GM21723 (cell line): ENCODE results near the gene GPC3.

Experiments
- ATAC-seq: cut with Tn5 transposase; IDR thresholded peaks from one replicate; pipeline ENCODE4 v1.9.1; 2021; ENCODE audit warnings: mild to moderate bottlenecking, moderate library complexity; ENCODE audit not compliant: unreplicated experiment

GPC3 gene

GRCh38 chrX:133576876-133577275 is 408.5 kb downstream of the GPC3 start:
- ATAC-seq = no peak

GRCh38 chrX:133575501-133576136 is 409.8 kb downstream of the GPC3 start:
- ATAC-seq = no peak

GRCh38 chrX:133574716-133575115 is 410.7 kb downstream of the GPC3 start:
- ATAC-seq = no peak

DNA sequence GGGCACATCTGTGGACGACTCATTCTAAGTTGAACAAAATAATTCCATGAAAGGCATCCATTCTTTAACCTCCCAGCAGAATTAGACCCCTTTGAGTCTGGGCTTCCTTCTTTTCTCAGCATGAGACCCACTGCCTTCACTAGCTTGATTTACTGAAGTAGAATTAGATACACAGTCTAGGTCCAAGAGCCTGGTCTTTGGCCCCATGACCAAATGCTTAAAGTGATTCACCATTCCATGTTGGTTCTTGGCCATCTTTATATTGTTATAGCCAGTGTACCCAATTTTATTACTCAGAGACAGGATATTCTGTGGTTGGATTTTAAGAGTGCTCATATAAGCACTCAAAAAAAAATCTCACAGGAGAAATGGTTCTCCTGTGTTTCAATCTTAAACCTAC is 414.8 kb downstream of the GPC3 start:
- no peak for ATAC-seq

- no peak for ATAC-seq
Observed at GRCh38 chrX:133569217-133569616, 416.2 kb downstream of the GPC3 start.

DNA sequence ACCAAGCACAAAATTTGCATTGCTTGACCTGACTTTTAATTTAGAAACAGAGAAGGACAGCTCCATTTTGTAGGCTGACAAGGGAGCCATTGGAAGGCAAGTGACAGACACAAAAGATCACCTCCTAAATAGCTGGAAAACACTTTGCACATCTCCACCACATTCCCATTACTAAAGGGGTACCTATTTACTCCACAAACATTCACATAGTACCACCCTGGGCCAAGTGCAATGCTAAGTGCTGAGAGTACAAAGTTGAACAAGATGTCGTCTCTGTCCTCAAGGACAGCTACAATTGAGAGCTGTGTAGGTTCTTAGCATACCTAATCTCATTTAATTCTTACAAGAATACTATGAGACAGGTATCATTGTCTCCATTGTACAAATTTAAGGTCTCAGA is 417.3 kb downstream of the GPC3 start:
- no peak for ATAC-seq

GRCh38 chrX:133566876-133567275 is 418.5 kb downstream of the GPC3 start:
- no peak for ATAC-seq

DNA sequence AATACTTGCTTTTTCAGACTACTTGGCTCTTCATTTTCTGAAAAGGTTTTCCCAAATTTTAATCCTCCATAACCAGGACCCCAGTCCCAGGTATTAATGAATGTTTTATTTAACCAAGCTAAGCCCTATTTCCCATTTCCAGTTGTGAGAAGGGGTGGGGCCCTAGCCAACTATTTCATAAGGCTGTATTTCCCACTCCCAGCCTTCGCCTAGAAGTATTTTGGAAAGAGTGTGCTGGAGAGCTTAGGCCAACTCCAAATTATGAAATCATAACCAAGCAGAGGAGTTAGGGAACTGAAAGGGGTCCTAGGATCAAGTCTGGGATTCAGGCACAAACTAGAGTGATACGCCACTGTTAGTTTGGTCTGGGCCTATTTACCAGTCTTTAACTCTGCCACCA is 421.7 kb downstream of the GPC3 start:
- ATAC-seq = no peak

DNA sequence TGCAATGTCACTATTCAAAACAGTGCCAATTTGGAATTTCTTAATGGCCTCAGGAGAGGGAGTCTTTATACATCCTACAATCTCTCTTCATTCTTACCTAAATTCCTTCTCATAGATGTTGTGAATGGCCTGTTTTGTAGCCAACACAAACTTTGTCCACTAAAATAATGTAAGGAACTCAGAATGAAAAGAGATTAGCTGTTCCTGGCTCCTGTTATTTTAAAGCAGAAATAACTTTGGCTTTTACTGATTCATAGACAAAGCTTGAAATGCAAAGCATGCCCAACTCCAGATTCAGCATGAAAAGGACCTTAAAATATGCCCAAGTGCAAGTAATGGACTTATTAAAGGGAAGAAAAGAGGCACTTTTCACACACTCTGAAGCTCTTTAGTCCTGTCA is 424.1 kb downstream of the GPC3 start:
- ATAC-seq = no peak

DNA sequence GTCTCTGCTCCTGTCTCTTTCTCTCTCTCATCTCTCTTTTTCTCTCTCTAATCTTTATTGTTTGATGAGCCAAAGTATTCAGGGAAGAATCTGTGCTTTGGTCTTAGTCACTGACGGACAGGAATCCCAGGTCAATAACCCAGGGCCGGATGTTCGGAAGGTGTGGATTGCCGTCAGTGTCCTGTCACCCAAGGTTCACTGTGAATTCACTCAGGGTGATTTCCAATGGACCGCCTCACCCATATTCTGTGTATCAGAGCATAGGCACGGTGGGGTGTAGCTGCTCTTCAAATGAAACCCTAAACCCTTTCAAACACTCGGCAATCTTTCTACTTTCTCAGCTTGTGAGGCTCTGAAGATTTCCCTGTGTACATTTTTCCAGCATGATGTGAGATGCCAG is 425.5 kb downstream of the GPC3 start:
- no peak for ATAC-seq

DNA sequence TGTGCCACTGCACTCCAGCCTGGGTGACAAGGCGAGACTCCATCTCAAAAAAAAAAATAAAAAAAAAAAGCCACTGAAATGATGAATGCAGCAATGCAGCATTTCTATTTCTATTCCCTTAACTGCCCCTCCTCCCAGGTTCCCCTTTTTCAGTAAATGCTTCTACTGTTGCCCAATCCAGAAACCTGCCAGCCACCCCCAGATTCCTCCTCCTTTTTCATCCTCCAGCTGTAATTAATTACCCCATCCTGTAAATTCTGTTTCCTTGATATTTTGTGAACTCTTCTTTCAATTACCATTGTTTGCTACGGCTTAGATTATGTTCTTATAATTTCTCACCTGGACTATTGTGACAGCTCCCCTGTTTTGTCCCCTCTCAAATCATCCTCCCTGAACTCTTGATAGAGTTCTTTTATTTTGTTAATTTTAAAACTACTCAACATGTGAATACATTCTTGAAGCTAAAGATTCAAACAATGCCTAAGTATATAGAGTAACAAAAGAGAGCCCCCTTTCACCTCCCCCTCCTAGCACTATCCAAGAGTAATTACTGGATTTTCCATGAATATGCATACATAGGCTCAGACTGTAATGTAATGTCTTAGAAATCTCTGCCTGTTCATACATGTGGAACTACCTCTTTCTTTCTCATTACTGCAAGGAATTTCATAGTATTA is 429.5 kb downstream of the GPC3 start:
- no peak for ATAC-seq

GRCh38 chrX:133550665-133551485 is 434.5 kb downstream of the GPC3 start:
- no peak for ATAC-seq

GRCh38 chrX:133549295-133549933 is 436.0 kb downstream of the GPC3 start:
- ATAC-seq = no peak

DNA sequence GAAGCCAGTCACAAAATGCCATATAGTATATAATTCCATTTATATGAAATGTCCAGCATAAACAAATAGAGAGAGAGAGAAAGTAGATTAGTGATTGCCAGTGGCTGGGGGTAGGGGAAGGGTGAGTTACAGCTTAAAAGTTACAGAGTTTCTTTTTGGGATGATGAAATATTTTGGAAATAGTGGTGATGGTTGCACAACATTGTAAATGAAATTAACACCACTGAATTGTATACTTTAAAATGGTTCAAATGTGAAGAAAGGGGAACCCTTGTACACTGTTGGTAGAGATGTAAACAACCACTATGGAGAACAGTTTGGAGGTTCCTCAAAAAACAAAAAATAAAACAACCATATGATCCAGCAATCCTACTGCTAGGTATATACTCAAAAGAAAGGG is 439.0 kb downstream of the GPC3 start:
- no peak for ATAC-seq

DNA sequence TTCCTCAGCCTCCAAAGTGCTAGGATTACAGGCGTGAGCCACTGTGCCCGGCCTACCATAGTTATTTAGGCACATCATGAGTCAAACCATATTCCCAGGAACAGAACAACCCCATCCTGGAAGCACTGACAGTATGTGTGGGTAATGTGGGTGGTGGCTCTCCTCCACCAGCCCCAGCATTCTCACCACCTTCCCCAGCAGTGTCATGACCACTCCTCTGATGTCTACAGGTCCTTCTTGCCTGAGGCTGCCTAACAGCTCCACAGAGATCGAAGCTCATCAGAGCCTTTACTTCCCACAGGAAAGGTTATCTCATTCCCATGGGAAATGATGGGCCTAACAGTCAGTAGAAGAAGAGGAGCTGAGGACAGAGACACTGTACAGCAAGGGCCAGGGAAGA is 440.6 kb downstream of the GPC3 start:
- ATAC-seq = no peak

DNA sequence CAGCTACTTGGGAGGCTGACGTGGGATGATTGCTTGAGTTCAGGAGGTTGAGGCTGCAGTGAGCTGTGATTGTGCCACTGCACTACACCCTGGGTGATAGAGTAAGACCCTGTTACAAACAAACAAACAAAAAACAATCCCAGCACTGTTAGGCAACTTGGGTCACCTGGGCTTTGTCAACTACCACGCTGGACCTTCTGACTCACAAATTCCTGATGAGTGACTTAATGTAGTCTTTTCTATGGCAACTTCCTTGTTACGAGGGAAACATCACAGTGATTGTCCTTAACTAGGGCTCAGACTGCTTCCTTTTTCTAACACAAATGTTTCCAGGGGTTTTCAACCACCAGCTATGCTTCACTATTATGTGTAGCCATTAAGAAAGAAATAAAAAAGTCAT is 441.3 kb downstream of the GPC3 start:
- ATAC-seq = no peak

- no peak for ATAC-seq
Observed at GRCh38 chrX:133543654-133544053, 441.7 kb downstream of the GPC3 start.

DNA sequence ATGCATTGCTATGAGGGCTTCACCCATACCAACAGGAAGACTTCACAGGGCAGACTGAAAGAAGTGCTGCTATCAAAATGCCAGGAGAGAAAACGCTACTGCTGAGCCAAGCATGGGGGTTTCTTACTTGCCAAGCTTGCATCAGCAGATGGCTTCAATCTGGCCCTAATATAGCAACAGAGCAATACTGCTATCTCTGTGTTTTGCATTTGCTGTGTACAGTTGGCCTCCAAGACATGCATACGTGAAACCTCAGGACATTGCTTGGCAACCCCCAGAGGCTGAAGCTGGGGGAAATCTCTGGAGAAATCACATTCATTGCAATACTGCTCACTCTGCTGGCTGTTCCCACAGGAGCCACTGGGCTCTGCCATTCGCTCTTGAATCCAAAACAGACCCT is 442.9 kb downstream of the GPC3 start:
- ATAC-seq = no peak

DNA sequence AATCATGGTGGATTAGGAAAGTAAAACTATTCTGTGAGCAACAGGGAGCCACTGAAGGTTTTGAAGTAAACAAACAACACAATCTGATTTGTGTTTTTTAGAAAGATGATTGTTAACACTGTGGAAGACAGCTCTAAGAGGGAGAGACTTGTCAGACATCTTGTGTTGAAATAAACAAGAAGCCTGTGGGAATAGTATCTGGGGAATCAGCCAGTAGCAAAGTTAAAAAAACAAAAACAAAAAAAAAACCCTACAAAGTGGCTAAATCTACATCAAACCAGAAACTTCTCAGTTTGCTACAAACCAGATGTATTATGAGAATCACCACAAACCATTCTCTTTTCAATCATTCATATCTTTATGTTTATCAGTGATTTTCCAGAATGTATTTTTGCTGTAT is 444.4 kb downstream of the GPC3 start:
- ATAC-seq = no peak

DNA sequence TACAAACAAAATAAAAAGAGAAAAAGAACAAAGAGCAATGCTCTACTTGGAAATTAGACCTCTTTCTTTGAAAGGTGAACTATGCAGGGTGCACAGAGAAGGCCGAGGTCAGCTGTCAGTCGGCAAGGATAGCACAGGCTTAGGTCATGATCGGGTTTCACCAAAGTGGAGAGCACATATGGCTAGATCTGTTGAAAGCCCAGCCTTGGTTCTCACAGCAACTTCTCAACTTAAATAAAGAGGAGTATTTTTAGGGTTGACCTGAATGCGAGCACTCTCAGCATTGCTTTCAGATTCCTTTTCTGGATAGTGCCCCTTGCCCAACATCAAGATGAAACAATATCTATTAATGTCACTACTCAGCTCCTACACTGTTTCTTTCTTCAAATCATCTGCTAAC is 447.2 kb downstream of the GPC3 start:
- no peak for ATAC-seq

GRCh38 chrX:133537142-133537541 is 448.3 kb downstream of the GPC3 start:
- no peak for ATAC-seq

DNA sequence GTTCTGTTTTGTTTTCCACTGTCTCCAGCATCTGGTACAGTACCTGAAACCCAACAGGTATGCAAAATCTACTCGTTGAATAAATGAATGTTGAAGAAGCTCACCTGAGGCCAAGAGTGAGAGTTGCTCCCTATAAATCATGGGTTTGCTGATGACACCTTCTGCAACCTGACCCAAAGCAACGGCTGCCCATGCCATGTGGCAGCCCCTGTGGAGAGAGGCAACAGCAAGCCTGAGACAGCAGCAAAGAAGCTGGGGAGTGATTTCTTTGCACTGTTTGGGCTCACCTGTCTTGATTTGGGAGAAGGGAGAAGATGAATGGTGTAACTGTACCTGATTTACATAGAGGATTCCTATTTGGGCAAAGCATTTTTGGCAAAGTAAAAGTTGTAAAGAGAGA is 450.3 kb downstream of the GPC3 start:
- no peak for ATAC-seq
